ENCODE results near the gene TLR8.

TLR8 gene

GRCh38 chrX:12966151-12966550, 59.7 kb downstream of the TLR8 start:
- no peak for DNase-seq (ENCODE audit: low read depth)

- no peak for DNase-seq (ENCODE audit: low read depth)
Observed at GRCh38 chrX:12967711-12968465, 61.5 kb downstream of the TLR8 start.

GRCh38 chrX:12970691-12971202, 64.3 kb downstream of the TLR8 start:
- DNase-seq (ENCODE audit: low read depth): peak; percentile 45

- DNase-seq (ENCODE audit: low read depth): no peak
Observed at GRCh38 chrX:12971282-12972003, 65.0 kb downstream of the TLR8 start.

- no peak for DNase-seq (ENCODE audit: low read depth)
Observed at GRCh38 chrX:12972243-12972642, 65.8 kb downstream of the TLR8 start.

Measured in fibroblast of gingiva (primary cell).